GM06990 (cell line): ENCODE data around the gene CEP128.

Experiments
- DNase-seq: peaks from one replicate; pipeline ENCODE4 v3.0.0-alpha.2; 2011; ENCODE audit not compliant: insufficient read length; ENCODE audit errors: extremely low read depth
- H3K27me3 ChIP-seq: replicated peaks from 2 replicates; pipeline ENCODE4 v1.6.0; 2011; ENCODE audit warnings: low read length; ENCODE audit not compliant: control insufficient read depth, insufficient read depth
- H3K36me3 ChIP-seq: 2 replicates; pipeline ENCODE4 v1.5.1; 2011; ENCODE audit warnings: low read length; ENCODE audit not compliant: control insufficient read depth, insufficient read depth
- H3K4me3 ChIP-seq: replicated peaks from 2 replicates; pipeline ENCODE4 v1.5.1; 2011; ENCODE audit warnings: low read depth, mild to moderate bottlenecking, control low read depth, low read length
- CTCF ChIP-seq: IDR thresholded peaks from 2 replicates; pipeline ENCODE4 v1.5.1; 2011; ENCODE audit warnings: low read length, control low read depth, mild to moderate bottlenecking, inconsistent platforms; ENCODE audit not compliant: insufficient read depth, poor library complexity, severe bottlenecking

CEP128 gene

GRCh38 chr14:80645667-80646413 is 295.7 kb downstream of the CEP128 start:
- TF ChIP-seq CTCF: no peak
- no peak overlapping the region for H3K4me3 ChIP-seq
- no peaks in the 10 kb centered on the region for H3K27me3 ChIP-seq
- DNase-seq: no peak
- H3K36me3 ChIP-seq: no peaks in the 10 kb centered on the region

- Histone ChIP-seq H3K27me3 (no peaks in the 10 kb centered on the region), H3K36me3 (no peaks in the 10 kb centered on the region), H3K4me3 (no peak overlapping the region)
- no peak for DNase-seq
- TF ChIP-seq CTCF: no peak
These were observed 296.7 kb downstream of the CEP128 start for GRCh38 chr14:80644826-80645225.

- Histone ChIP-seq H3K36me3 (no peaks in the 10 kb centered on the region), H3K4me3 (no peak overlapping the region), H3K27me3 (no peaks in the 10 kb centered on the region)
- TF ChIP-seq CTCF: no peak
- DNase-seq: no peak
These were observed 302.7 kb downstream of the CEP128 start for GRCh38 chr14:80638620-80639515.

- Histone ChIP-seq H3K4me3 (no peak overlapping the region), H3K36me3 (no peaks in the 10 kb centered on the region), H3K27me3 (no peaks in the 10 kb centered on the region)
- TF ChIP-seq CTCF: no peak
- no peak for DNase-seq
These were observed 303.6 kb downstream of the CEP128 start for GRCh38 chr14:80637756-80638619.

- Histone ChIP-seq H3K4me3 (no peak overlapping the region), H3K36me3 (no peaks in the 10 kb centered on the region), H3K27me3 (no peaks in the 10 kb centered on the region)
- no peak for TF ChIP-seq CTCF
- DNase-seq: no peak
These were observed 305.5 kb downstream of the CEP128 start for GRCh38 chr14:80636071-80636470.
